NCI-H1105 (cell line): ENCODE results near the gene ZDBF2.
"Not testable (repeated sequence)": the region's sequence is repeated elsewhere in the genome, so short reads cannot be mapped to it uniquely, and the experiment has no call there.

Source experiments
- DNase-seq: peaks from one replicate; lab custom pipeline; 2025; lab: John Stamatoyannopoulos, UW

The ZDBF2 gene

GRCh38 chr2:206259376-206260187 lies 14.9 kb upstream of the ZDBF2 start:
- no peak for DNase-seq

GRCh38 chr2:206260188-206261012 lies 14.1 kb upstream of the ZDBF2 start:
- no peak for DNase-seq

- DNase-seq: no peak
Measured at GRCh38 chr2:206263959-206264603, 10.4 kb upstream of the ZDBF2 start.

GRCh38 chr2:206266130-206267125 lies 8.0 kb upstream of the ZDBF2 start:
- no peak for DNase-seq

GRCh38 chr2:206267567-206267966 lies 6.9 kb upstream of the ZDBF2 start:
- no peak for DNase-seq

- no peak for DNase-seq
Measured at GRCh38 chr2:206271065-206271464, 3.4 kb upstream of the ZDBF2 start.

GRCh38 chr2:206273905-206274304 lies 558 bp upstream of the ZDBF2 start:
- no peak for DNase-seq

GRCh38 chr2:206275312-206276055 lies 1.0 kb downstream of the ZDBF2 start:
- DNase-seq: peak; percentile 14

- DNase-seq: no peak
Measured at GRCh38 chr2:206276169-206276942, 1.9 kb downstream of the ZDBF2 start.

- no peak for DNase-seq
Measured at GRCh38 chr2:206277503-206277902, 3.0 kb downstream of the ZDBF2 start.

- DNase-seq: no peak
Measured at GRCh38 chr2:206282746-206283145, 8.3 kb downstream of the ZDBF2 start.

- DNase-seq: no peak
Measured at GRCh38 chr2:206287197-206287596, 12.7 kb downstream of the ZDBF2 start.

GRCh38 chr2:206289391-206289790 lies 14.9 kb downstream of the ZDBF2 start:
- DNase-seq: no peak

GRCh38 chr2:206296128-206296527 lies 21.7 kb downstream of the ZDBF2 start:
- DNase-seq: no peak

GRCh38 chr2:206299608-206300007 lies 25.1 kb downstream of the ZDBF2 start:
- DNase-seq: not testable (repeated sequence)

- no peak for DNase-seq
Measured at GRCh38 chr2:206305523-206306245, 31.2 kb downstream of the ZDBF2 start.

- no peak for DNase-seq
Measured at GRCh38 chr2:206311026-206311425, 36.6 kb downstream of the ZDBF2 start.

GRCh38 chr2:206316141-206316540 lies 41.7 kb downstream of the ZDBF2 start:
- DNase-seq: no peak

GRCh38 chr2:206323033-206323432 lies 48.6 kb downstream of the ZDBF2 start:
- DNase-seq: no peak
